GM19099 (cell line): ENCODE results near the gene CUX1.

Source experiments
- POLR2A ChIP-seq: IDR thresholded peaks from 3 replicates; pipeline ENCODE4 v1.6.1; 2011; ENCODE audit warnings: low read depth; ENCODE audit not compliant: insufficient read length; ENCODE audit errors: extremely low read depth

The CUX1 gene

GRCh38 chr7:102044984-102045673 lies 227.7 kb downstream of the CUX1 start:
- TF ChIP-seq POLR2A, result no peak

- TF ChIP-seq POLR2A, result no peak
Observed at GRCh38 chr7:102045681-102046372, 228.4 kb downstream of the CUX1 start.

- TF ChIP-seq POLR2A, result no peak
Observed at GRCh38 chr7:102046373-102047117, 229.1 kb downstream of the CUX1 start.

DNA sequence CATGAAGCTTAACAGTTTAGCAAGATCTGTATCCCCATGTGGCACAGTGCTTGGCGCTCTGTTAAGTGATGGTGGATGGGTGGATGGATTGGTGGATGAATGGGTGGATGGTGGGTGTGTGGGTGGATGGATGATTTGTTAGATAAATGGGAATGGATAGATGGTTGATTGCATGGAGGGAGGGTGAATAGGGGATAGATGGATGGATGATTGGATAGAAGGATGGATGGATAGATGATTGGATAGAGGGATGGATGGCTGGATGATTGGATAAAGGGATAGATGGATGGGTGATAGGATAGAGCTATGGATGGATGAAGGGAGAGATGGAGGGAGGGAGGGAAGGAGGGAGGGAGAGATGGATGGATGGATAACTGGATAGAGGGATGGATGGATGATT lies 229.7 kb downstream of the CUX1 start:
- TF ChIP-seq POLR2A, result no peak

DNA sequence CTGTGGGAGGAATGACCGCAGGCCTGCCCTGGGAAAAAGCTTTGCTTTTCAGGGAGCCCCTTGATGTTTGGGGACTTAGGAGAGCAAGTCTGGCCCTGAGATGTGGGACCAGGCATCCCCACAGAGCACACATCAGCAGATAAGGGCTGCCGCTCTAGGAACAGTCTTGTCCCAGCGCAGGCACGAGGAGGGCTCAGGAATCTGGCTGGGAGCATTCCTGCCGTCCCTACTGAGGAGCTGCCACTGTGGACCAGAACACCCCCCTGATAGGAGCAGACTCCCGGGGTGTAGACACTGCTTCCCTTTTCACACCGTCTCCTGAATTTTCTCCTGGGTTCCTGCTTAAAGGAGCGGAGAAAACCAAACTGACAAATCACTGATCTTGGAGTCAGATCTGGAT lies 232.3 kb downstream of the CUX1 start:
- no peak for TF ChIP-seq POLR2A

DNA sequence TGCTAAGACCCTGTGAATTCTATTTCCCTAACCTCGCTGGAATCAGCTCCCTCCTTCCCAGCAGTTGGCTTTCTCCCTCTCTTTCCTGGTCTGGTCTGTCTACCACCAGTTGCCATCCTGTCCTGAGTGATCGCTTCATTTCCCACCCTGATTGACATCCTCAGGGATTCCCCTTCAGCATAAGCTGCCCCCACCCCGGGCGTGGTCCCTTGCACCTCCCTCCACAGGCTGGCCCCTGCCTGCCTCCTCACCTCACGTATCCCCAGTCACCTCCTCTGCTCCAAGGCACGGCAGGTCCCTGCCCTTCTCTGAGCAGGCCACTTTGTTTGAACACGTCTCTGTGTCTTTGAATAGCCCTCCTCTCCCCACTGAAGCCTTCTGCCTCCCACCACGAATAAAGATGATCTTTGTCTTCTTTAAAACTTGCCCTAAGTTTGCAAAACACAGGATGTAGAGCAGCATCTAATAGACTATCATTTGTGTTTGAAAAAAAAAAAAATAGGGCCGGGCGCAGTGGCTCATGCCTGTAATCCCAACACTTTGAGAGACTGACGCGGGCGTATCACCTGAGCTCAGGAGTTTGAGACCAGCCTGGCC lies 233.5 kb downstream of the CUX1 start:
- no peak for TF ChIP-seq POLR2A

- TF ChIP-seq POLR2A, result no peak
Observed at GRCh38 chr7:102054158-102054557, 236.7 kb downstream of the CUX1 start.

GRCh38 chr7:102055181-102055976 lies 238.0 kb downstream of the CUX1 start:
- no peak for TF ChIP-seq POLR2A

DNA sequence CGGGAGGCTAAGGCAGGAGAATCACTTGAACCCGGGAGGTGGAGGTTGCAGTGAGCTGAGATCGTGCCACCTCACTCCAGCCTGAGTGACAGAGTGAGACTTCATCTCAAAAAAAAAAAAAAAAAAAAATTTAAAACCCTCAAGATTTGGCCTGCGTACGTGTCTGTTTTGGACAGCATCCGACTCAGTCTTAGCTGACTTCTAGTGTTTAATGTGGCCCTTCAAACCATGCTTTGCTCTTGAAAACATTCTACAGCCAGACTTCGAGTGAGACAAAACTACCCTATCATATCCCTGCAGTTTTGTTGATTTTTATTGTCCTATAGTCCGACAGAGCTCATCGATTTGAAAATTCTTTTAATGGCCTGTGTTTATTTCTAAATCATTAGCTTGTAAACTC lies 242.1 kb downstream of the CUX1 start:
- TF ChIP-seq POLR2A, result no peak

DNA sequence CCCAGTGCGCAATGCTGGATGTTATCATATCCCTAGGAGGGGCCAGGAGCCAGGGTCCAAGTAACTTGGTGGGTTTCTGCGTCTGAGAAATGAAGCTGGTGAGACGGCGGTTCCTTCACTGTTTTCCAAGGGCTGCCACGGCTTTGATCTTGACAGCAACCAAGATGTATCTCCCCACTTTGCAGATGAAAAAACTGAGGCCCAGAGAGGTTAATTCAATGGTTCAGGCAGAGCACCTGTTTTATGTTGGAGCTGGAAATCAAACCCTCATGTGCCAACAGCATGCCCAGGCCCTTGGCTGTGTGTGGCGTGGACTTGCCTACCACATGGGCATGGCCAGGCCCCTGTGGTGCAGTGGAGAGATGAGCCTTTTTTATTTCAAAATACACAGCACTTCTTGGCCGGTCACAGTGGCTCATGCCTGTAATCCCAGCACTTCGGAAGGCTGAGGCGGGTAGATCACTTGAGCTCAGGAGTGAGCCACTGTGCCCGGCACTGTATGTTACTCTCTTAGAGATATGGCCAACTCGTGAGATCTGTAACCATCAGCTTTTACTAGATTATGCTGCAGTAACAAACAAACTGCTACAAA lies 244.0 kb downstream of the CUX1 start:
- no peak for TF ChIP-seq POLR2A

- TF ChIP-seq POLR2A, result no peak
Observed at GRCh38 chr7:102061981-102062390, 244.6 kb downstream of the CUX1 start.

- TF ChIP-seq POLR2A, result no peak
Observed at GRCh38 chr7:102063690-102064180, 246.3 kb downstream of the CUX1 start.

DNA sequence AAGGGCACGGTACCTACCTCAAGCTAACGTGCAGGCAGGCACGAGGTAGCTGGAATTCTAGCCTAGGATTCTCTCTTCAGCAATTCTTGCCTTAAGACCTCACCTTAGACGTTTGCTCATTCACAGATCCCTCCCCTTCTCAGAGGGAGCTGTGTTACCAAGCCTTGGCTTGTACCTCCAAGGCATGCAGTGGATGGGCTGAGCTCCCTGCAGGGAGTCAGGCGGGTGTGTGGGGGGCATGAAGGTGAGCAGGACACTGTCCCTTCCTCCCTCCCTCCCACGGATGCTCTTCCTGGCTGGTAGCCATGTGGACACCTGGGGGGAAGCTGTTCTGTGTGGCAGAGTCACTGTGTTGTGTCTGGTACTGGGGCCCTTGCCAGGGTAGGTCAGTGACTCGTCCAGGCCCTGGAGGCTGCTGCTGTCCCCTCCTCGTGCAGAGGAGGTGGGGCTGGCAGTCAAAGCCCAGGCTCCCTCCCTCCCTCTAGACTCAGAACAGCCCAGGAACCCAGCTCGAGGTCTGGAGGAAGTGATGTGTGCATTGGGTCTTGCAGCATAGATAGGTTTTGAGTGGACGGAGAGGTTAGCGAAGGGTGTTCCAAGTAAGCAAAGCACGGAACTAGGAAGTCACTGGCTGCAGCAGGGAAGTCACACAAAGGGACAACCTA lies 247.1 kb downstream of the CUX1 start:
- TF ChIP-seq POLR2A, result no peak

- no peak for TF ChIP-seq POLR2A
Observed at GRCh38 chr7:102065226-102065625, 247.8 kb downstream of the CUX1 start.
